ENCODE measurements around the gene MAFG.

MAFG gene

DNA sequence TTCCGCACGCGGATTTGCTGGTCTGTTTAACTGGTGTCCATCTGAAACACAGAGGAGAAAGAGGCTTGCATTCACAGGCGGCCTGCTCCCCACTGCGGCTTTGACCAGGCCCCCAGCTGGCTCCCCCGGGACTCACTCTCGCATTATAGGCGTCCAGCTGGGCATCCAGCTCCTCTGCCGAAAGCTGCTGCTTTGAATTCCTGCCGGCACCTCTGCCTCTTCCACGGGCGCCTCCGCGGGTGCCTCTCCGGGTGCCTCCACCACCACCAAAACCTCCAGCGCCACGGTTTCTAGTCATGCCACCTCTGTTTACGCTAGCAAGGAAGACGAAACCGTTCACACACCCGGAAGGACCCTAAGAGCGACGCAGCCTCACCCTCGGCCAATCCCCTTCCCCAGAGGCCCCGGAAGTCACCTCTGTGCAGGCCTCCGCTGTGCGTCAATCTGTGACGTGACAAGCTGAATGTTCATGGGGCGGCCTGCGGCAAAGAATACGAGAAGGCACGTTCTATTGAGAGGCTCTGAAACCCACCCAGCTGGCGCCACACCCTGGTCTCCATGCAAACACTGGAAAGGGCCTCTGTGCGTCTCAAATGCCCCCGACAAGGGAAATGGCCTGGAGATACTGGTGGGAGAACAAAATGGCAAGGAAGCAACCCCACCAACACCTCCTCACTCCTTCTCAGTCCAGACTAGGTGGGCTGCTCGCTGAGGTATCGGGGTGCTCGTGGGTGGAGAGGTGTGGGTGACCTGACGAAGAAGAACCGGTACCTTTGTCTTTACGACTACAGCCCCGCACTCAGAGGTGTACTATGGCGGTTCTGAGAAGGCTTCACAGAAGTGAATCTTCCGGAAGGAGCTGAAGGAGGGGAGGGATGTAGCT is 39.2 kb downstream of the MAFG start:
- TF ChIP-seq, protein P1, sequence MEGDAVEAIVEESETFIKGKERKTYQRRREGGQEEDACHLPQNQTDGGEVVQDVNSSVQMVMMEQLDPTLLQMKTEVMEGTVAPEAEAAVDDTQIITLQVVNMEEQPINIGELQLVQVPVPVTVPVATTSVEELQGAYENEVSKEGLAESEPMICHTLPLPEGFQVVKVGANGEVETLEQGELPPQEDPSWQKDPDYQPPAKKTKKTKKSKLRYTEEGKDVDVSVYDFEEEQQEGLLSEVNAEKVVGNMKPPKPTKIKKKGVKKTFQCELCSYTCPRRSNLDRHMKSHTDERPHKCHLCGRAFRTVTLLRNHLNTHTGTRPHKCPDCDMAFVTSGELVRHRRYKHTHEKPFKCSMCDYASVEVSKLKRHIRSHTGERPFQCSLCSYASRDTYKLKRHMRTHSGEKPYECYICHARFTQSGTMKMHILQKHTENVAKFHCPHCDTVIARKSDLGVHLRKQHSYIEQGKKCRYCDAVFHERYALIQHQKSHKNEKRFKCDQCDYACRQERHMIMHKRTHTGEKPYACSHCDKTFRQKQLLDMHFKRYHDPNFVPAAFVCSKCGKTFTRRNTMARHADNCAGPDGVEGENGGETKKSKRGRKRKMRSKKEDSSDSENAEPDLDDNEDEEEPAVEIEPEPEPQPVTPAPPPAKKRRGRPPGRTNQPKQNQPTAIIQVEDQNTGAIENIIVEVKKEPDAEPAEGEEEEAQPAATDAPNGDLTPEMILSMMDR (IDR thresholded peaks at IDR 0.05), result no peak

DNA sequence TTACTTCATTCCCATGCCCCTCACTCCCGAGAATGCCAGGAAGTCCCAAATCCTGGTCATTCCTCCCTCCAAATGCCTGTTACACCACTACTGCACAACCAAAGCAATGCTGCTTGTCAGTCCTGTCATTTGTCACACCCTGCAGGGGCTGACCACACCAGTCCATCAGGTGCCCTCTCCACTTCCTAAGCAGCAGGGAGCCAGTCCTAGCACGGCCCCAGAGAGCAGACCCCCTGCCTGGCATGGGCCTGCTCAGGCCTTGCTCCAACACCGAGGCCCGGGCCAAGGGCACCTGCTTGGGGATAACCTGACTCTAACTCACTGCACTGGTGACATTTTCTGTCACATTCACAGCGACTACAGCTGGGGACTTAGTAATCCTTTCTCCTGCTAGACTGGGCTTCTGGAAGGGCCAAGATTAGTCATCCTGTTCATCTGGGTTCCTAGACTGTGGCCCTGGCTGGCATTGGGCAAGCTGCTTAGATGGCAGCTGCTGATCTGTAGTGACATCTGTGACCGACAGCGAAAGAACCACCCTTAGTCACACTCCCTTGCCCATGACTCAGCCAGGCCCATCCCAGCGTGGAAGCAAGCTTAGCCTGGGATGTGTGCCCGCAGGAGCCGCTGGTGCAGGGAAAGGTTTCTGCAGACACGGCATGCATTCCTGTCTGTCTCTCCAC is 41.5 kb downstream of the MAFG start:
- TF ChIP-seq, protein P1 (IDR thresholded peaks at IDR 0.05), result no peak

DNA sequence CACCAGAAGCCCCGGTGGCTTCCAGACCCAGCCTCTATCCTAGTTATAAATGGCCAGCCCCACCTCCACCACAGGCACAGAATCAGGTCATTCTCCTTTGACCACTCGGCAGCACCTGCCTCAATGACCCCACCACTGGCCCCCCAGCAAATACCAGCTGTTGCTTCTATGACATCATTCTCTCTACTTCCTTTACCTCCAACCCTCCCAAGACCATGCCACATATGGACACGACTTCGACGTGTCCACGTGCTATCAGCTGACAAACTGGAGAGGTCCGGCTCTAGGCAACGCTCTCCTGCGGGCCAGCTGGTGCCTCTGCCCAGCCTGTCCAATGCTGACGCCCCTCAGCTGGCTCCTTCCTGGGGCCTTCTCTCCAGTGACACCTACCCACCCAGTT is 42.1 kb downstream of the MAFG start:
- TF ChIP-seq, protein P1 (IDR thresholded peaks at IDR 0.05), result no peak

GRCh38 chr17:81884968-81885367 is 42.6 kb downstream of the MAFG start:
- TF ChIP-seq, protein P1 (IDR thresholded peaks at IDR 0.05), result no peak

DNA sequence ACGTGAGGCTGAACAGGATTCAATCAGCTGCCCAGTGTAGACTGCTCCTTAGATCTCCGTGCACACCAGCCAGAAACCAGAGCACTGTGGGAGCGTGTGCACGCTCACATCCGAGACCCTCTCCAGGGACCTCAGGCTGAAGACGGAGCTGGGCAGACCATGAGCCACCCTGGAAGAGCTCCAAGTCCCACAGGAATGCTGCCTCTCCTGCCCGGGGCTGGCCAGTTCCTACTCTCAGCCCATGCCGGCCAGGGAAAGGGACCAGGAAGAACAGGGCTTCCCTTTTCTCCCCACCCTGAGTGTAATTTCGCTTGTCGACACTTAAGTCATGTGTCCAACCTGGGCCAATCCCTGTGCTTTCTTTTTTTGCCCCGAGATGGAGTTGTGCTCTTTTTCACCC is 43.0 kb downstream of the MAFG start:
- TF ChIP-seq, protein P1 (IDR thresholded peaks at IDR 0.05), result no peak

DNA sequence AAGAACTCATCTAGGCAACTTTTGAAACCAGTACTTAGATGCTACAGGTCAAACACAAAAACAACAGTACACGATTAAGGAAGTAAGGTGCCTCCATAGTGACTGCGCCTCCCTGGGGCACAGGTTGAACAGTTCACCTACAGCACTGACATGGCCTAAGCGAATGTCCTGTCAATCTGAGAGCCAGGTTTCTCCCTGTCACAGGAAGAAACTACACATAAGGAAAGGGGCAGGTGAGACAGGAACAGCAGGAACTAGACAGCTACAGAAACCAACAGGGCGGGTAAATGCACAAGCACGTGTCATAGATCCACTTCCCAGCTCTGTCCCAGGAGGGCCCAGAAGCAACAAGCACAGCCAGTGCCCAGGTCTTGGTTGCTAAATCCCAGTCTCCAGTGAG is 48.4 kb downstream of the MAFG start:
- TF ChIP-seq, protein P1 (IDR thresholded peaks at IDR 0.05), result no peak

- TF ChIP-seq, protein P1 (IDR thresholded peaks at IDR 0.05), result no peak
These were observed 49.2 kb downstream of the MAFG start for GRCh38 chr17:81878294-81878693.

Data from LNCAP (cell line).